Upper lobe of left lung (tissue), 6 donors: ENCODE measurements around the gene RFC1. TPM values are rescaled to one million over a fixed set of nuclear protein-coding genes. Genes with fewer than 3 reads are reported as not detected.

Experiments
- ATAC-seq, 2 donors: fragments of 200-7000 bp; cut with Tn5 transposase; one replicate each; pipeline ENCODE4 v1.9.1; 2022; ENCODE audit warnings: mild to moderate bottlenecking in 2 of 2, moderate library complexity in 2 of 2; ENCODE audit not compliant: low FRiP score in 2 of 2
- DNase-seq, 2 donors: peaks; one replicate each; pipeline ENCODE4 v3.0.0-alpha.2; 2019 to 2020
- H3K27ac ChIP-seq, 4 donors: fragments of 200-600 bp; sonication (generic); one replicate each; pipeline ENCODE4 v1.5.1; 2016 to 2019
- H3K27me3 ChIP-seq, 4 donors: fragments of 200-600 bp; sonication (generic); one replicate each; pipeline ENCODE4 v1.5.1; 2017 to 2019
- H3K36me3 ChIP-seq, 4 donors: fragments of 200-600 bp; sonication (generic); one replicate each; pipeline ENCODE4 v1.5.1; 2016 to 2019
- H3K4me1 ChIP-seq, 4 donors: fragments of 200-600 bp; sonication (generic); one replicate each; pipeline ENCODE4 v1.5.1; 2018 to 2019
- H3K4me3 ChIP-seq, 4 donors: fragments of 200-600 bp; sonication (generic); one replicate each; pipeline ENCODE4 v1.5.1; 2017 to 2019; ENCODE audit warnings: mild to moderate bottlenecking in 2 of 4, moderate library complexity in 1 of 4
- H3K9me3 ChIP-seq, 4 donors: fragments of 200-600 bp; sonication (generic); one replicate each; pipeline ENCODE4 v1.5.1; 2018 to 2019
- CTCF ChIP-seq, 6 experiments: fragments of 450-650 bp in 4 of 6; fragments of 200-600 bp in 2 of 6; sonication (generic) in 2 of 6; IDR thresholded peaks; one replicate each; pipeline ENCODE4 v1.5.1; 2016 to 2019; ENCODE audit warnings: antibody characterized with exemption in 6 of 6
- EP300 ChIP-seq, 4 donors: sonication (generic); formaldehyde crosslinking; IDR thresholded peaks; one replicate each; pipeline ENCODE4 v1.5.1; 2017; ENCODE audit warnings: antibody characterized with exemption in 4 of 4, control low read depth in 2 of 4
- POLR2A ChIP-seq, 4 donors: fragments of 450-650 bp; IDR thresholded peaks; one replicate each; pipeline ENCODE4 v1.5.1; 2016 to 2017; ENCODE audit warnings: antibody characterized with exemption in 4 of 4, mild to moderate bottlenecking in 2 of 4
- POLR2AphosphoS5 ChIP-seq, 2 donors: sonication (generic); formaldehyde crosslinking; IDR thresholded peaks; one replicate each; pipeline ENCODE4 v1.5.1; 2017; ENCODE audit warnings: antibody characterized with exemption in 2 of 2
- WGBS, 2 donors: methylation state at CpG; one replicate each; pipeline ENCODE4 v1.1.5; 2017 to 2018; 5-methylcytosine and 5-hydroxymethylcytosine counted together
- total RNA-seq, 6 donors: library from RNA; depleted of rRNA in 4 of 6; stranded (reverse); fragments of >200 nt in 4 of 6; gene quantifications; one replicate each; pipeline versions ENCODE4 v1.1.0 to v1.2.1, GENCODE V29; 2016 to 2021
- donor health status: DM: no; HTN: no; CAD: no; lungs with moderate emphysema.
- donor health status: DM: no; HTN: yes; CAD: no; lungs with severe emphysema.

RFC1 gene
- total RNA-seq, 6 donors from 2014 or later, result 33.0 to 127 (median 44.4) TPM

DNA sequence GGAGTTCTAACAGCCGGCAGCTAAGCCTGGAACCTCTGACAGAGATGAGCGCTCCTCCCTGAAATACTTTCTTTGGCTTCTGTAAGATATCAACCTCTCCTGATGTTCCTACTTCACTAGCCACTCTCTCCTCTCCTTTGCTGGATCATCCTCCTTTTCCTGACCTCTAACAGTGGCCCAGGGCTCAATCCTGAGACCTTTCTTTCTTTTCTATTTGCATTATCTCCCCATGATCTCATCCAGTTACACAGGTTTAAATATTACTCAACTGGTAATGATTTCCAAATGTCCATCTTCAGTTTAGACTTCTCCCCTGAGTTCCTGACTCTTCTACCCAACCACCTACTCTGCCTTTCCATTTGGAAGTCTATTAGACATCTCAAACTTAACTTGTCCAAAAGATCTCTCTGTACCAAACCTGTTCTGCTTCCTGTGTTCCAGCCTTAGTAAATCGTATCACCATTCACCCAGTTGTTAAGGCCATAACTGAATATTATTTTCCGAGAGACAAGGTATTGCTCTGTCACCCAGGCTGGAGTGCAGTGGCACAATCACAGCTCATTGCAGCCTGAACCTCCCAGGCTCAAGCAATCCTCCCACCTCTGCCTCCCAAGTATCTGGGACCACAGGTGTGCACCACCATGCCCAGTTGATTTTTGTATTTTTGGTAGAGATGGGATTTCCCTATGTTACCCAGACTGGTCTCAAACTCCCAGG is 41.1 kb downstream of the RFC1 start:
- Histone ChIP-seq H3K27ac (no peak overlapping the region), H3K4me1 (peaks cover 0 to 8% (median 0%) of the 10 kb centered on the region in 4 donors), H3K27me3 (no peaks in the 10 kb centered on the region), H3K4me3 (no peak overlapping the region), H3K9me3 (no peaks in the 10 kb centered on the region), H3K36me3 (peaks cover 4 to 56% (median 7%) of the 10 kb centered on the region in 4 donors)
- no peak for ATAC-seq
- WGBS, 2 donors, result 88 to 99% methylated on average over 4 of the region's 4 CpGs
- DNase-seq, result no peak
- no peak for TF ChIP-seq POLR2A (IDR thresholded peaks at IDR 0.05)
- TF ChIP-seq CTCF (IDR thresholded peaks at IDR 0.05), result no peak

DNA sequence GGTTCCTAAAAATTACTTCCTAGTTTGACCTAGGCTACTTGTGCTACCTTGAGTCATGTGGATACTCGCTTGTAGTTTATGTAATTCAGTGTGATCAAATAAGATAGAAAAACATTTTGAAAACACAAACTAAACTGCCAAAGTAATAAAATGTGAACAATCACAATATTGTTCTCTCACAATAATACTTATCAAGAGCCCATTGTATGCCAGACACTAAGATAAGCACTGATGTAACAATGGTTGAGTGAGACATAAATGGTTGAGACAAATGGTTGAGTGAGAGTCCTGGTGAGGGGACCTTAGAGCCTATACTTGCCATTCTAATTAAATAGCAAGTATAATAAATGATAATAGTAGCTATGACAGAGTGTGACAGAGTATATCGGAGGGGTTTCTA is 41.7 kb downstream of the RFC1 start:
- Histone ChIP-seq H3K27me3 (no peaks in the 10 kb centered on the region), H3K4me1 (peaks cover 0 to 3% (median 0%) of the 10 kb centered on the region in 4 donors), H3K36me3 (peaks cover 4 to 62% (median 11%) of the 10 kb centered on the region in 4 donors), H3K9me3 (no peaks in the 10 kb centered on the region), H3K4me3 (no peak overlapping the region), H3K27ac (no peak overlapping the region)
- WGBS, 2 donors, result 83 to 86% methylated on average over 2 of the region's 2 CpGs
- ATAC-seq, result no peak
- TF ChIP-seq POLR2A (IDR thresholded peaks at IDR 0.05) (no peak), CTCF (IDR thresholded peaks at IDR 0.05) (no peak), EP300 (IDR thresholded peaks at IDR 0.05) (no peak), POLR2AphosphoS5 (IDR thresholded peaks at IDR 0.05) (no peak)
- no peak for DNase-seq

DNA sequence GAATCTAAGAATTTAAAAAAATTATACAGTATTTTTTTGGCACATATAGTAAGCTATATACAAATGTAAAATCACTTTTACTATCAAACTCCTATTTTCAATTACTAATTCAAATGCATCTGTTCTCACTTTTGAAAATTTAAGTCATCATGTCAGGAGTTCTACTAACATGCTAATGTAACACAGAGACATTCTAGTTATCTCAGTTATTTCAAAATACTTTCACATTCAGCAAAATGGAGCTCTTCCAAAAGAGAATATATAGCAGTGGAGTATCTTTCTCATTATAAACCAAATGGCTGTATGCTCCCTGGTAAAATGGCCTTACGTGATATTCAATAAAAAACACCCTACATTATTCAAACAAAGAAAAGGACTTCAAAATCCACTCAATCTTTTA is 42.3 kb downstream of the RFC1 start:
- Histone ChIP-seq H3K27ac (no peak overlapping the region), H3K36me3 (peaks cover 4 to 69% (median 13%) of the 10 kb centered on the region in 4 donors), H3K27me3 (no peaks in the 10 kb centered on the region), H3K4me1 (no peaks in the 10 kb centered on the region), H3K9me3 (no peaks in the 10 kb centered on the region), H3K4me3 (no peak overlapping the region)
- TF ChIP-seq EP300 (IDR thresholded peaks at IDR 0.05) (no peak), CTCF (IDR thresholded peaks at IDR 0.05) (no peak), POLR2A (IDR thresholded peaks at IDR 0.05) (no peak), POLR2AphosphoS5 (IDR thresholded peaks at IDR 0.05) (no peak)
- WGBS, 2 donors, result 79 to 96% methylated on average over 1 of the region's 1 CpG
- no peak for DNase-seq
- no peak for ATAC-seq

- ATAC-seq (no peak), DNase-seq (no peak)
- Histone ChIP-seq H3K4me1 (no peaks in the 10 kb centered on the region), H3K36me3 (peaks cover 0 to 84% (median 18%) of the 10 kb centered on the region in 4 donors), H3K4me3 (no peak overlapping the region), H3K27ac (no peak overlapping the region), H3K27me3 (no peaks in the 10 kb centered on the region), H3K9me3 (no peaks in the 10 kb centered on the region)
- no peak for TF ChIP-seq POLR2AphosphoS5 (IDR thresholded peaks at IDR 0.05)
- TF ChIP-seq POLR2A (IDR thresholded peaks at IDR 0.05), result no peak
- TF ChIP-seq EP300 (IDR thresholded peaks at IDR 0.05), result no peak
- no peak for TF ChIP-seq CTCF (IDR thresholded peaks at IDR 0.05)
Measured at GRCh38 chr4:39320381-39321115, 45.6 kb downstream of the RFC1 start.
